HG02970 (cell line): Measurements from ENCODE around the gene U2SURP.

Experiments used
- ATAC-seq: cut with Tn5 transposase; IDR thresholded peaks from one replicate; pipeline ENCODE4 v1.9.1; 2021; ENCODE audit warnings: mild to moderate bottlenecking, moderate library complexity, moderate number of reproducible peaks; ENCODE audit not compliant: unreplicated experiment, low FRiP score

The U2SURP gene

DNA sequence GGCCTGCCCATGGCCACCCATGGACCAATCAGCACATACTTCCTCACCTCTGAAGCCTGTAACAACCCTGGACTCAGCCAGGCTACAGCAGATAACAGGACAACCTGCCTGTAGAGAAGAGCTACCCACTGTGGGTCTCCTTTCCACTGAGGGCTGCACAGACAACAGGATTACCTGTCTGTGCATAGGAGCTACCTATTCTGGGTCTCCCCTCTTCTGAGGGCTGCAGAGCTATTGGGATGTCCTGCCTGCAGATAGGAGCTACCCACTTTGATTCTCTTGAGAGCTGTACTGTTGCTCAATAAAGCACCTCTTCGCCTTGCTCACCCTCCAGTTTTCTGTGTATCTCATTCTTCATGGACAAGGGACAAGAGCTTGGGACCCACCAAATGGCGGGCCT, 94.4 kb downstream of the U2SURP start:
- no peak for ATAC-seq

GRCh38 chr3:143098032-143098764, 96.8 kb downstream of the U2SURP start:
- ATAC-seq, result no peak

DNA sequence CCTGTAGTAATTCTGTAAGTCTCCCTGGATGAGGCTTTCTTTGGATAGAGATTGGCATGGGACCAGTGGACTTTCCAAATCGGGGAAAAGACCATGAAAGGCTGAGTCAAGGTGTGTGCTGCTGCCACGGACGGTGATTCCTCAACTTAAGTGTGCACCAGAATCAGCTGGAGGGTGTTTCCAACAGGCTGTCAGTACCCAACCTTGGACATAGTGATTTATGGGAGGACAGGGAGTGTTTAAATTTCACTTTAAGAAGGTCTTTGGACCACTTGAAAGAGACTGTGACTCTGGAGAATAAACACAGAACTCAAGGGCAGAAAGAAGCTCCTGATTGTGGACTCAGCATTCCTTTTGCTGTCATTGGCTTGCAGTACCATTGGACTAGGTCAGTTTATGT, 97.8 kb downstream of the U2SURP start:
- no peak for ATAC-seq

GRCh38 chr3:143099690-143100089, 98.3 kb downstream of the U2SURP start:
- no peak for ATAC-seq

GRCh38 chr3:143100451-143100850, 99.1 kb downstream of the U2SURP start:
- no peak for ATAC-seq

GRCh38 chr3:143101792-143102381, 100.5 kb downstream of the U2SURP start:
- ATAC-seq, result no peak

- no peak for ATAC-seq
These were observed 102.3 kb downstream of the U2SURP start for GRCh38 chr3:143103652-143104051.

- ATAC-seq, result no peak
These were observed 103.8 kb downstream of the U2SURP start for GRCh38 chr3:143105170-143105569.

DNA sequence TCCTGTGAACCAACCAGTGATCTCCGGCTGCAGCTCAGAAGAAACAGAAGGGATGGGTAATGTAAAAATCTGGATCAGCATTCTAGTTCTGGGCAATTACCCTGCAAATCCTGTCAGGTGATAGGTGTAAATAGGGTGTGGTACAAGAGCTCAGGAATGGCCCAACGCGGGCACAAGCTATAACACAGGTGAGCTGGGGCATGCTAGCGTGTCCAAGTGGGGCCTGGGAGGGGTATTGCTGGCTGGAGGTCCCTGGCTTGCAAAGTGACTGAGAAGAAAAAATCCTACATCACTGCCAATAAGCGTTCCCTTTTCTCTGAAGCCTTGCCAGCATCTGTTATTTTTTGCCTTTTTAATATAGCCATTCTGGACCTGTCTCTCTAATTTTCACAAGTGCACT, 108.5 kb downstream of the U2SURP start:
- ATAC-seq, result no peak
